BJ (cell line): Measurements from ENCODE around the gene SGIP1. TPM values are rescaled to one million over a fixed set of nuclear protein-coding genes. Genes with fewer than 3 reads are reported as not detected.
A peak's percentile ranks its signal among the peaks of the same experiment; 100 is the strongest.

ENCODE experiments used
- CTCF ChIA-PET: fragments of 350-600 bp; formaldehyde crosslinking; extraction: SDS; loops from one replicate; lab custom pipeline; 2021; ENCODE audit warnings: antibody characterized with exemption, inconsistent platforms; lab: Yijun Ruan, JAX
- POLR2A ChIA-PET: fragments of 300-600 bp; sonication (Branson Sonifier 250); formaldehyde crosslinking; extraction: SDS; loops from one replicate; lab custom pipeline; 2021; ENCODE audit warnings: antibody characterized with exemption; lab: Charles Lee
- DNase-seq: peaks from one replicate; pipeline ENCODE4 v3.0.0-alpha.2; 2011; ENCODE audit warnings: low read depth
- H3K27me3 ChIP-seq: 2 replicates; pipeline ENCODE4 v1.6.0; 2011; ENCODE audit warnings: low read length; ENCODE audit not compliant: control insufficient read depth, insufficient read depth
- H3K36me3 ChIP-seq: 2 replicates; pipeline ENCODE4 v1.5.1; 2011; ENCODE audit warnings: low read length; ENCODE audit not compliant: control insufficient read depth, insufficient read depth
- H3K4me3 ChIP-seq: 2 replicates; pipeline ENCODE4 v1.5.1; 2011; ENCODE audit warnings: low read depth, mild to moderate bottlenecking, control low read depth, low read length
- polyA plus RNA-seq: library from polyadenylated mRNA; depleted of rRNA; stranded (reverse); fragments of >200 nt; gene quantifications from 2 replicates; pipeline ENCODE4 v1.2.3, GENCODE V29; 2011
- TF ChIP-seq, protein P1 (sequence below): IDR thresholded peaks from 2 replicates; pipeline ENCODE4 v1.5.1; 2011; ENCODE audit warnings: low read depth, mild to moderate bottlenecking, control low read depth, inconsistent platforms, low read length, moderate library complexity; ENCODE audit not compliant: insufficient read depth

The SGIP1 gene
- polyA plus RNA-seq, 1 experiment: 49.4 TPM

DNA sequence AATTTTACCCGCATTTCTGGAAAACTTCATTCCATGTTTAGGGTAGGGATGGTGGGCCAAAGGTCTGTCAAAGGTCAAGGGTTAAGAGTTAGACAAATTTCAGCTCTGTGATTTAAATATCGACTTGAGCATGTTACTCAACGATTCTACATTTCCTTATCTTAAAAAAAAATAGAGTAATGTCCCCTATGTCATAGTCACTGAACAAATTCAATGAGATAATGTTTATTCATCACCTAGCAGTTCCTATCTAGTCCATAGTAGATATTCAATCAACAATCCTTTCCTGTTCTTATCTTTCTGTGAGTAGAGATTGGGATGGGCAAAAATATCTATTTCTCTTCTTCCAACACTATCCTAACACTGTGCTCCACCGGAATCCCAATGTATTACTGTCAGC, 217.2 kb downstream of the SGIP1 start:
- Histone ChIP-seq H3K27me3 (no peaks in the 10 kb centered on the region), H3K4me3 (no peak overlapping the region), H3K36me3 (no peaks in the 10 kb centered on the region)
- TF ChIP-seq, protein P1, sequence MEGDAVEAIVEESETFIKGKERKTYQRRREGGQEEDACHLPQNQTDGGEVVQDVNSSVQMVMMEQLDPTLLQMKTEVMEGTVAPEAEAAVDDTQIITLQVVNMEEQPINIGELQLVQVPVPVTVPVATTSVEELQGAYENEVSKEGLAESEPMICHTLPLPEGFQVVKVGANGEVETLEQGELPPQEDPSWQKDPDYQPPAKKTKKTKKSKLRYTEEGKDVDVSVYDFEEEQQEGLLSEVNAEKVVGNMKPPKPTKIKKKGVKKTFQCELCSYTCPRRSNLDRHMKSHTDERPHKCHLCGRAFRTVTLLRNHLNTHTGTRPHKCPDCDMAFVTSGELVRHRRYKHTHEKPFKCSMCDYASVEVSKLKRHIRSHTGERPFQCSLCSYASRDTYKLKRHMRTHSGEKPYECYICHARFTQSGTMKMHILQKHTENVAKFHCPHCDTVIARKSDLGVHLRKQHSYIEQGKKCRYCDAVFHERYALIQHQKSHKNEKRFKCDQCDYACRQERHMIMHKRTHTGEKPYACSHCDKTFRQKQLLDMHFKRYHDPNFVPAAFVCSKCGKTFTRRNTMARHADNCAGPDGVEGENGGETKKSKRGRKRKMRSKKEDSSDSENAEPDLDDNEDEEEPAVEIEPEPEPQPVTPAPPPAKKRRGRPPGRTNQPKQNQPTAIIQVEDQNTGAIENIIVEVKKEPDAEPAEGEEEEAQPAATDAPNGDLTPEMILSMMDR: no peak
- DNase-seq: no peak
- POLR2A ChIA-PET: no interaction called here
- CTCF ChIA-PET: interaction anchor here (1.3 kb wide), 1 partner anchor 25 kb away, joined by 4 read pairs; no protein-coding TSS in a partner anchor

DNA sequence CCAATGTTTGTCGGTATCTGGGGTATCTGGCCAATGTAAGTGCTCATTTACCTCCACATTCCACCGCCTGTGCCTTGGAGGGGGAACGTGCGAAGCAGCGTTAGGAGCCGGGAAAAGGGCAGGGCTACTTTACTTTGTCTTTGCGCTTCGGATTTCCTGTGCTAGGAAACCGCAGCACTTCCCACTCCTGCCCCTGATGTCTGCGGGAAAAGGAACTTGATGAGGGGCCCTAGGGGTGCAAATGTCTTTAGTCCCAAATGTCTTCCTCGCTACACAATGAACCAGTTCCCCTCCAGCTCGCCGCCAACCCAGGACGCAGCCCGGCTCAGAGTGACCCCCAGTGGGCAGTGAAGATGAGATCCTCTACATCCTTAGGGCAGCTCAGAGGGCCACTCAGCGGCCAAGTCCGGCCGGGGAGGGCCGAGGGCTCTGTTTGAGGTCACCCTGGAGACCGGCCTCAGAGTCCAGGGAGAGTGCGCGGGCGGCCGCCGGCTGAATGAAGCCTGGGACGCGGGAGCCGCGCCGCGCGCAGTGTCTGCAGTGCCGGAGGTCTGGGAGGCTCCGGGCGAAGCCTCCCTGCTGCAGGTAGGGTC, 218.1 kb downstream of the SGIP1 start, which contains the start of gene DYNLT5:
TSS of gene DYNLT5 (plus strand) at position 460 of the 593 bp plus-strand sequence. CDS start 2,200 bp downstream, outside the sequence.
- TF ChIP-seq, protein P1: peak; percentile 40
- no peak for DNase-seq
- ChIA-PET POLR2A (no interaction called here), CTCF (interaction anchor here (0.7 to 1.3 kb wide), 3 partner anchors 26 to 306 kb away, joined by 3 to 4 read pairs (median 4); no protein-coding TSS in a partner anchor)
- Histone ChIP-seq H3K27me3 (no peaks in the 10 kb centered on the region), H3K4me3 (peak within 1 kb of the TSS; percentile 40), H3K36me3 (no peaks in the 10 kb centered on the region)

DNA sequence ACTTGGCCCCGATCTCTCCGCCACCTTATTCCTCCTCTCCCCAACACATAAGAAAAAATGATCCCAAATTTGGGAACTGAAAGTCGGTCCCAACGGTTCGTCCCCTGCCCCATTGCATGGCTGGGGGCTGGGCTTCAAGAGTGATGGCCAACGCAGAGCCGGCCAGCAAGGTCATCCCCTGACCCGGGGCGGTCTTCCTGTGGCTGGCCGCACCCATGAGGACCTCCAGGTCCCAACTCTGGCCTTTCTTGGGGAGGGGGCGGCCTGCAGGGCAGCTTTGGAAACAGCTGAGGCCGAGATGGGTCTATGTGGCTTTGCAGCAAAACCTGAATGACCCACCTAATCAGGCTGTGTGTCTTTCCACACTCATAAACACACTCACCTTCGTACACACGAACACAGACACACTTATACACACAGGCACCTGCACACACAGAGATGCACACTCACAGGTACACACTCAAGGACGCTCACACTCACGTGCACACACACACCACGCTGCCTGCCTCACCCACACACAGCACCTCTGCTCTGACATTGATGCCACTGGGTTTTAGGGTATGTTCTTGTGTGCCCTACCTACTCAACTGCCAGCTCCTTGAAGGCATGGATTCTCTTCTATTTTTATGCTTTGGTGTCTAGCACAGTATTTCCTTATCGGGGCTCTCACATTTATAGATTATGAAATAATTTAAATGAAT, 218.9 kb downstream of the SGIP1 start:
- Histone ChIP-seq H3K4me3 (peak overlapping the region; percentile 40), H3K36me3 (no peaks in the 10 kb centered on the region), H3K27me3 (no peaks in the 10 kb centered on the region)
- no peak for DNase-seq
- TF ChIP-seq, protein P1: no peak
- CTCF ChIA-PET: interaction anchor here (0.6 to 1.8 kb wide), 5 partner anchors 9 to 1499 kb away, joined by 3 to 5 read pairs (median 4); no protein-coding TSS in a partner anchor
- POLR2A ChIA-PET: no interaction called here

DNA sequence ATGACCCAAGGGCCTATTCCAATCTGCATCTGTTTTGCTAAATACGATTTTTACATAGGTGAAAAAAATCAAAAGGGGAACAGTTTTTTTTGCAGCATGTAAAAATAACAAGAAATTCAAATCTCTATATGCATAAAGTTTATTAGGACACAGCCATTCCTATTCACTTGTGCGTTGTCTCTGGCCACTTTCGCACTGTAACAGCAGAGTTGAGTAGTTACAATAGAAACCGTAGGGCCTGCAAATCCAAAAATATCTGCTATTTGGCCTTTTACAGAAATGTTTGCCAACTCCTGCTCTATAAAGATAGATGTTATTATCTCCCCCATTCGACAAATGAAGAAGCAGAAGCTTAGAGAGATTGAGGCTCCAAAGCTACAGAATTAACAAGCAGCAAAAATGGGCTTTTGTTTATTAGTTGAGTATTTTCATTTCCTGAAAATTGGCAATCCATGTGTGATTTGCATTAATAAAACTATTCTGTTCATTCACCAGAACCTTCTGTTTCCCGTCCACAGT, 223.8 kb downstream of the SGIP1 start:
- Histone ChIP-seq H3K36me3 (no peaks in the 10 kb centered on the region), H3K27me3 (no peaks in the 10 kb centered on the region), H3K4me3 (no peak overlapping the region)
- ChIA-PET CTCF (interaction anchor here (1.4 to 1.9 kb wide), 4 partner anchors 9 to 391 kb away, joined by 3 to 11 read pairs (median 4); no protein-coding TSS in a partner anchor), POLR2A (no interaction called here)
- TF ChIP-seq, protein P1: no peak
- DNase-seq: no peak

DNA sequence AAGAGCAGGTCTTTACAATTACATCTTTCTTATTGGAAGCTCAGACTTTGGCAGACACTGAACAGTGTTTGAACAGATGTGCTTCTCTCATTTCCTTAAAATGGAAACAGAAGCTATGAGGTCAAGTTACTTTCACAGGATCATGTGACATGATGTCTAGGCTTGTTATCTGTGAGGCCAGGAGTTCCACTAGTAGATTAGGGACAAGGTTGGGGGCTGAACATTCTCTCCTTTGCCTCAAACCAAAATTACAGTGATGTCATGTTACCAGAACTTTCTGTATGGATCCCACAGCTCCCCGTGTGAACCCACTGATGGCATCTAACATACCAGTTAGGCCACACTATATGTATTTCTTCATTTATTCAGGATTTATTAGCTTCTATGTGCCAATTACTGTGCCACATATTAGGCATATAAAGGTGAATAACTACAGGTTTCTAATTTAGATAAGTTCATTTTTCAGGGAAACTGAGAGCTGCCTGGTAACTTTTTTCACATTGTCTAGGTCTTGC, 224.3 kb downstream of the SGIP1 start:
- H3K27me3 ChIP-seq: no peaks in the 10 kb centered on the region
- ChIA-PET CTCF (interaction anchor here (1.4 to 1.9 kb wide), 4 partner anchors 10 to 391 kb away, joined by 3 to 11 read pairs (median 4); no protein-coding TSS in a partner anchor), POLR2A (no interaction called here)
- H3K4me3 ChIP-seq: no peak overlapping the region
- no peaks in the 10 kb centered on the region for H3K36me3 ChIP-seq
- no peak for DNase-seq
- TF ChIP-seq, protein P1: no peak
